Measurements from ENCODE around the gene BEX5. TPM values are rescaled to one million over a fixed set of nuclear protein-coding genes. Genes with fewer than 3 reads are reported as not detected.

Gene BEX5
- total and polyA plus RNA-seq, 7 experiments from 2014 or later: 1.8 to 13.2 (median 7.1) TPM

GRCh38 chrX:102115748-102116147 lies 40.0 kb downstream of the BEX5 start:
- H3K36me3 ChIP-seq (ENCODE audit: control insufficient read depth in 2 of 3, insufficient read depth in 3 of 3, low read length in 3 of 3): no peaks in the 10 kb centered on the region
- Mint-ChIP-seq H3K27ac (no peak overlapping the region), H3K4me3 (no peak overlapping the region), H3K27me3 (peaks cover 0 to 22% (median 18%) of the 10 kb centered on the region in 5 donors), H3K36me3 (no peaks in the 10 kb centered on the region), H3K4me1 (no peaks in the 10 kb centered on the region), H3K9me3 (peaks cover 0 to 12% (median 2%) of the 10 kb centered on the region in 11 donors)
- DNase-seq (no peak), ATAC-seq (no peak)
- intact Hi-C loops (cut with micrococcal nuclease): no loop called here
- H3K4me1 ChIP-seq (ENCODE audit: control insufficient read depth in 2 of 2, insufficient read depth in 2 of 2, low read length in 2 of 2): no peaks in the 10 kb centered on the region
- ChIA-PET POLR2A (no interaction called here), CTCF (no interaction called here)
- no peaks in the 10 kb centered on the region for H3K27me3 ChIP-seq (ENCODE audit: control insufficient read depth in 2 of 2, insufficient read depth in 2 of 2, low read length in 2 of 2)
- H3K4me3 ChIP-seq (ENCODE audit: low read length): no peak overlapping the region
- H3K27ac ChIP-seq (ENCODE audit: low read depth, low read length): no peak overlapping the region
- H3K9me3 ChIP-seq (ENCODE audit: control insufficient read depth in 2 of 3, low read length in 3 of 3): no peaks in the 10 kb centered on the region

GRCh38 chrX:102113367-102113766 lies 42.4 kb downstream of the BEX5 start:
- no peaks in the 10 kb centered on the region for H3K27me3 ChIP-seq (ENCODE audit: control insufficient read depth in 2 of 2, insufficient read depth in 2 of 2, low read length in 2 of 2)
- Mint-ChIP-seq H3K36me3 (no peaks in the 10 kb centered on the region), H3K4me1 (no peaks in the 10 kb centered on the region), H3K4me3 (no peak overlapping the region), H3K27ac (no peak overlapping the region), H3K27me3 (peaks cover 0 to 22% (median 10%) of the 10 kb centered on the region in 5 donors), H3K9me3 (peaks cover 0 to 12% (median 2%) of the 10 kb centered on the region in 11 donors)
- ChIA-PET CTCF (no interaction called here), POLR2A (no interaction called here)
- no peaks in the 10 kb centered on the region for H3K4me1 ChIP-seq (ENCODE audit: control insufficient read depth in 2 of 2, insufficient read depth in 2 of 2, low read length in 2 of 2)
- no peak for DNase-seq
- no peaks in the 10 kb centered on the region for H3K9me3 ChIP-seq (ENCODE audit: control insufficient read depth in 2 of 3, low read length in 3 of 3)
- no peak overlapping the region for H3K27ac ChIP-seq (ENCODE audit: low read depth, low read length)
- intact Hi-C loops (cut with micrococcal nuclease): no loop called here
- H3K4me3 ChIP-seq (ENCODE audit: low read length): no peak overlapping the region
- no peaks in the 10 kb centered on the region for H3K36me3 ChIP-seq (ENCODE audit: control insufficient read depth in 2 of 3, insufficient read depth in 3 of 3, low read length in 3 of 3)
- ATAC-seq: no peak

Other genes starting within 250 kb of the BEX5 start
- 10 to 100 TPM in 4 of 5 experiments, 1 to 10 TPM in 1; 3.0 to 48.3 (median 32.2) TPM for gene ZMAT1, start 223.9 kb downstream of the BEX5 start, total RNA-seq
- 1 to 10 TPM; 2.3 to 4.8 TPM for gene ZMAT1, start 223.9 kb downstream of the BEX5 start, polyA plus RNA-seq
- 1 to 10 TPM in 4 of 5 experiments, not detected in 1; 1.1 to 2.5 (median 2.1) TPM for gene TCEAL2, start 30.3 kb downstream of the BEX5 start, total RNA-seq
- gene TCEAL2, start 30.3 kb downstream of the BEX5 start, polyA plus RNA-seq: 1 to 10 TPM in 1 of 2 donors, under 1 TPM in 1; 0.45 to 1.0 TPM
- gene TCEAL6, start 13.5 kb downstream of the BEX5 start, total RNA-seq: not detected
- not detected for gene TCEAL6, start 13.5 kb downstream of the BEX5 start, polyA plus RNA-seq
- gene TCP11X1, start 59.3 kb upstream of the BEX5 start, total RNA-seq: not detected
- not detected for gene TCP11X1, start 59.3 kb upstream of the BEX5 start, polyA plus RNA-seq
- gene NXF2, start 91.2 kb upstream of the BEX5 start, total RNA-seq: not detected
- gene NXF2, start 91.2 kb upstream of the BEX5 start, polyA plus RNA-seq: not detected

Measured in naive thymus-derived CD4-positive, alpha-beta T cell (primary cell).